ENCODE data around the gene CBFA2T3. TPM values are rescaled to one million over a fixed set of nuclear protein-coding genes. Genes with fewer than 3 reads are reported as not detected.

The CBFA2T3 gene
- total RNA-seq, 1 experiment from 2014 or later, result 13.7 TPM

- ChIA-PET CTCF (no interaction called here), POLR2A (interaction anchor here (0.6 kb wide), 1 partner anchor 13 kb away, joined by 5 read pairs; no protein-coding TSS in a partner anchor)
- no peak for ATAC-seq
- in situ Hi-C loops (cut with HindIII; ENCODE audit: low pct_unique_long_range_greater_than_20kb, low sequenced_read_pairs) (no loop called here), intact Hi-C loops (cut with micrococcal nuclease; ENCODE audit: unreplicated experiment) (no loop called here)
- TF ChIP-seq POLR2AphosphoS5 (IDR thresholded peaks at IDR 0.05; ENCODE audit: low read depth, low read length) (no peak), TCF7L2 (IDR thresholded peaks at IDR 0.05; ENCODE audit: low read depth, low read length) (no peak)
- DNase-seq (ENCODE audit: low read depth, low spot score), result no peak
- H3K4me3 ChIP-seq (ENCODE audit: low read depth in 2 of 2, low read length in 2 of 2), result no peak overlapping the region
- H3K27me3 ChIP-seq (ENCODE audit: control insufficient read depth, insufficient read depth, low read length), result no peaks in the 10 kb centered on the region
- H3K9me3 ChIP-seq (ENCODE audit: control insufficient read depth, insufficient read depth, low read depth, low read length), result 0 out of 2 replicates have a peak, but pooled peaks cover 3% of the 10 kb centered on the region
- H3K4me1 ChIP-seq (ENCODE audit: control insufficient read depth, insufficient read depth, low read length), result no peaks in the 10 kb centered on the region
- BruUV-seq (replicated peaks), result no TSS peak
- H3K27ac ChIP-seq (ENCODE audit: low read length), result no peak overlapping the region
- H3K36me3 ChIP-seq (ENCODE audit: control insufficient read depth, insufficient read depth, low read length), result no peaks in the 10 kb centered on the region
Observed at GRCh38 chr16:88999457-89000206, 22.6 kb upstream of the CBFA2T3 start.

- in situ Hi-C loops (cut with HindIII; ENCODE audit: low pct_unique_long_range_greater_than_20kb, low sequenced_read_pairs), result no loop called here
- H3K27ac ChIP-seq (ENCODE audit: low read length), result no peak overlapping the region
- ATAC-seq (no peak), DNase-seq (ENCODE audit: low read depth, low spot score) (no peak)
- H3K9me3 ChIP-seq (ENCODE audit: control insufficient read depth, insufficient read depth, low read depth, low read length), result 0 out of 2 replicates have a peak, but pooled peaks cover 3% of the 10 kb centered on the region
- no TSS peak for BruUV-seq (replicated peaks)
- ChIA-PET CTCF (no interaction called here), POLR2A (no interaction called here)
- no peaks in the 10 kb centered on the region for H3K4me1 ChIP-seq (ENCODE audit: control insufficient read depth, insufficient read depth, low read length)
- TF ChIP-seq TCF7L2 (IDR thresholded peaks at IDR 0.05; ENCODE audit: low read depth, low read length) (no peak), CTCF (IDR thresholded peaks at IDR 0.05) (no peak), SIN3A (IDR thresholded peaks at IDR 0.05; ENCODE audit: borderline replicate concordance, insufficient read depth, low read depth, low read length) (no peak), POLR2AphosphoS5 (IDR thresholded peaks at IDR 0.05; ENCODE audit: low read depth, low read length) (no peak), REST (IDR thresholded peaks at IDR 0.05; ENCODE audit: insufficient read depth in 1 of 2, low read depth in 2 of 2, low read length in 1 of 2) (no peak)
- intact Hi-C loops (cut with micrococcal nuclease; ENCODE audit: unreplicated experiment), result no loop called here
- H3K4me3 ChIP-seq (ENCODE audit: low read depth in 2 of 2, low read length in 2 of 2), result no peak overlapping the region
- H3K36me3 ChIP-seq (ENCODE audit: control insufficient read depth, insufficient read depth, low read length), result no peaks in the 10 kb centered on the region
- no peaks in the 10 kb centered on the region for H3K27me3 ChIP-seq (ENCODE audit: control insufficient read depth, insufficient read depth, low read length)
Observed at GRCh38 chr16:88995746-88996535, 18.9 kb upstream of the CBFA2T3 start.
